GM21528 (cell line): ENCODE results near the gene CSK.
A peak's percentile ranks its signal among the peaks of the same experiment; 100 is the strongest.

ENCODE experiments used
- ATAC-seq: cut with Tn5 transposase; IDR thresholded peaks from one replicate; pipeline ENCODE4 v1.9.1; 2021; ENCODE audit warnings: mild to moderate bottlenecking, moderate library complexity; ENCODE audit not compliant: unreplicated experiment, low FRiP score

Gene CSK

DNA sequence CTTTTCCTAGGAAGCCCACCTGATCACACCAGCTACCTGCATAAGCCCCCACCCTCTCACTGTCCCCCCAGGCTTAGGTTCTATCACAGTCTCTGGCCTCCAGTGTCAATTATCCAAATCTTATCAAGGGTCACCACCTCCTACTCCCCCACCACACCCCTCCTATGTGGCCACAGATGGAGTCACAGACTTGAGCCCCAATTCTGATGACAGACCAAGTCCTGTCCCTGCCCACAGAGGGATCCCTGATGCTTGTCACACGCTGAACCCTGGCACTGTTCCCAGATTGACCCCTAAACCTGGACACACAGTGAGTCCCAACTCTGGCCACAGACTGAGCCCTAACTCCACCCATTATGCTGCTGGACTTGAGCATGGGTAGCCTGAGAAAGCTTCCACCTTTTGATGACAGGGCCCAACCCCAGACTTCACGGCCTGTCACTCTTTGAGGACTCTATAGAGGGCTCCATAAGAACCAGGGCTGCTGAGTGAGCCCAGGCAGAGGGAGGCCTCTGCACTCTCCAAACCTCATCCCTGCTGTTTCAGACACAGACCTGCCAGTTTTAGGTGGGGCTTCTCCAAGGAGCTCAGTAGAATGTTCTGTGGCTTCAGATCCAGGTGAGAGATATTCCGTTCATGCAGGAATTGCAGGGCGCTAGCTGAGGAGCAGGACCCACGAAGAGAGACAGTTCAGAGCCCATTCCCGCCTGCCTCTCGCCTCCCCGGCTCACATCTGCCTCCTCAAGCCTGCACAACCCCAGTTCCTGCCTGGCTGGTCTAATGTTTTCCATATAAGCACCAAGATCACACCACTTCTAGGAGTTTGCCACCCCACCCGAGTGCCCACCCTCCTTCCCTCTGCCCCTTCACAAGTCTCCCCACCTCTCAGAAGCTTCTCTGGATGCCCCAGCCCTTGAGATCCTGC lies 59.2 kb downstream of the CSK start:
- no peak for ATAC-seq

DNA sequence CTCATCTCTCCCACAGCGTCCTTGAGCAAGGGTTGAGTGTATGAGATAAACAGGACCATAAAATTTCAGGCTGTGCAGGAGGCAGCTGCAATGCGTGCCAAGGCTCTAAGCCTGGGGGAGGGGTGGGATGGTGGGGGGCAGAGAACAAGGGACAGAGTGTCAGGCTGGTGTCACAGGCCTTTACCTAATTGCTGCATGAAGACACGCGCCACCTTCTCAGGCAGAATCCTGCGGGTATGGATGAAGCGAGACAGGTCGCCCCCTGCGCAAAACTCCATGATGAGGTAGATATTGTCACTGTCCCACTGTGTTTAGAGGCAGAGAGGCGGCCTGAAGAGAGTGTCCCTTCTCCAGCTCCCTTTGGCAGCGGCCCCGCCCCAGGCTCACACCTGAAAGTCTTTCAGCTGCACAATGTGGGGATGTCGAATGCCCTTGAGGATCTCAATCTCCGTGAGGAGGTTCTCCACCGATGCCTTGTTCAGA lies 60.1 kb downstream of the CSK start:
- no peak for ATAC-seq

DNA sequence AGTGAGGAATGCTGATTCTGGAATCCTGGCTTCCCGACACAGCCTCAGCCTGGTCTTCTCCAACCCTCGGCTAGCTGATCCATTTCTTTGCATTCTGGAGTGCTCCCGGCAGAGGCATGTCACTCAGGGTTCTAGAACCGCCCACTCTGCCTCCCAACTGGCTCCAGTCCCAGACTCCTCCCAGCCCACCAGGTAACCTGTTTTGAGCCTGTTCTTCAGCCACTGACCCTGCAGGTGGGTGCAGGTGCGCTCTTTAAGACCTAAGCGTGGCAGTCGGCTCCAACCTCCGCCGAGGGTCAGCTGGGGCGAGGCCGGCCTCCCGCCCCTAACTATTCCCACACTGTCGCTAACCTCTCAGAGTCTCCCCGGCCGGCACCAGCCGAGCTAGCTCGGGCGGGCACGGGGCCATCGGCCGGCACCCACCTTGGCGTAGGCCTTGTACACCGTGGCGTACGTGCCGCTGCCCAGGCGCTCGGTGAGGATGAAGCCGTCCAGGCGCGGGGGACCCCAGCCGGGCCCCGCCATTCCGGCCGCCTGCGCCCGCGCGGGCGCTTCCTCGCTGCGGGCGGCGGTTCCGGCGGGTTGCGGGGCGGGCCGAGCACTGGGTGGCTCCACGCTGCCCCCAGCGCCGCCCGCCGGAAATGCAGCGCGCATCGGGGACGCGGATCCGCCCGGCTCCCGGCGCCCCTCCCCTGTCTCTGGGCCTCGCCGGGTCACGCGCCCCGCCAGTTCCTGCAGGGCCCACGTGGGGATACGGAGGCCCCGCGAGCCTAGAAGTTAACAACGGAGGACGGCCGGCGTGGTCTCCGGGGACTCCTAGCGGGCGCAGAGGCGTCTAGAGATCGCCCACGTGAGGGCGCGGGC lies 60.9 kb downstream of the CSK start, which contains the start of gene ULK3:
Gene ULK3, minus strand, starts transcription at position 576 of the 864 bp plus-strand sequence. Its CDS starts 51 bp downstream, at position 525.
- peak; percentile 67 for ATAC-seq

DNA sequence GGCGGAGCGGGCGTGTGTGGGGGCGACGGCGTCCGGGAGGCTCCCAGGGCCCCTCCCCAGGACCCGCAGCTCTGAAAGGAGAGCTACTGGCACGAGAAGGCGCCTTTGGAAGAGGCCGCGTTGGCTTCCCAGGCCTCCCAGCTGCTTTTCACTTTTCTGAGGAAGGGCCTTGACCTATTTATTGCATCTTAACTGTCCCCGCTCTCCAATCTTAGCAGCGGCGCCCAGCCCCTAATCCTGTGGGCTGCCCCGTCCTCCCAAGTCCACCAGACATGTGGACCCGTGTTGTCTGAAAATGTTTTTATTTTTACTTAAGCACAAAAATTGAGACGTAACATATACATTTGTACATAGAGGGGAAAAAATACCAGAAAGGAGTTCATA lies 61.6 kb downstream of the CSK start:
- no peak for ATAC-seq

DNA sequence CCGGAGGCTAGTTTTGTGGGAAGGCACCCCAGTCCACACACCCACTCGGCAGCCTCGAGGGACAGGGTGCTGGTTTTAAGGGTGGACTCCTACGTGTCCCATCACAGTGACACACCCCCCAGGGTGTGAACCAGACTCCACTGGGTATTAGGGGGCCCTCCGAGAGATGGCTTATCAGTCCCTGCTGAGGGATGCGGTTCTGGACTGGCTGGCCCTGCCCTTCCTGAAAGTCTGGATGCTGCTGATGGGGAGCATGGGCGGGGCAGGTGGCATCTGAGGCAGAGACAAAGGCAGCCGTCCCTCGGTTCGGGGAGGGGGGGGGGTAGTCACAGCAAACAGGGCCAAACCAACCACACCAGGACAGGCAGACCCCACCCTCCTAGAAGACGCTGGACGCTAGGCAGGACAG lies 62.0 kb downstream of the CSK start:
- ATAC-seq = no peak

DNA sequence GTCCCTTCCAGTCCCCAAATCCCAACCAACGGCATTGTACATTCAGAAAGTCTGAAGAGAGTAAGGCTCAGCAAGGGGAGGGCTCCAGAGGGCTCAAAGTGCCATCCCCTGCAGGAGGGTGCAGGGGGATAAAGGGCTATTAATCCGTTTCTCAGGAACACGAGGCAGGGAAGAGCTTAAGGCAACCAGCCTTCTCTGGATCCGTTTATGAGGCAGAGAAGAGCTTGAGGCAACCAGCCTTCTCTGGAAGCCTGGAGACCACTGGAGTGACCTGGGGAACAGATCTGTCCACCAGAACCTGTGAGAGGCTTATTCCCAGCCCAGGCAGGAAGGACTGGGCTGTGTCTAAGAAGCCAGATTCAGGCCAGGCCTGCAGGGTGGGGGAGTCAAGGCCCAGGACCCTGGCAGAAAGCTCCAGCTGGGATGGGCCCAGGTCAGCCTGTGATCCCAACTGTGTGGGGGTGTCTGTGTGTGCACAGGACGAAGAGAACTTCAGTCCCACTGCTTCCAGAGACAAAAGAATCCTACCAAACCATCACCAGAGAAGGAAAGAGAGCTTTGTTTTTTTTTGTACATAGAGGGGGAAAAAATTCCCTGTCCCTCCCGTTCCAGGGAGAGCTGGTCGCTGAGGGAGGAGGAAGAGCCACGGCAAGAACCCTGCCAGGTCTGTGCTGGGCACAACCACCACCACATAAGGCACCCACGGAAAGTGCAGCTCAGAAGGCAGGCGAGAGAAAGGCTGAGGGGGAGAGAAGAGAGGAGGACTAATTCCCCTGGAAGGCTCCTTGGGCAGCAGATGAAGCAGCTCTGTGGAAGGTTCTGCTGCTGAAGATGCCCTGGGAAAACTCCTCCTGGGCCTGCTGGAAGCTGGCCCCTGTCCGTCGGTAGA lies 62.7 kb downstream of the CSK start:
- ATAC-seq = no peak

DNA sequence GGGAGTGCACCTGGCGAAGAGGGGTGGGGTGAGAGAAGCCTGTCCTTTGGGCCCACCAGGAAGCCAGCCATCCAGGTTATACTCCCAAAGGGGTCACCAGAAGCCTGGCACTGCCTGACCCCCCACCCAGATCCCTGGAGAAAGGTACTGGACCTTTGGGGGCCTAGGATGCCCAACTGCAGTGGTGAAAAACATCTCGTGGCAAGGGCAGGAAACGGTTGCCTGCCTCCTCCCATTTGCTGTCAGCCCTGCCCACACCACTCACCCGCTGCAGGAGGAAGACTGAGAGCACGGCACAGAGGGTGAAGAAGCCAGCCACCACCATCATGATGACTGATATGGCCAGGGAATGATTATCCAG lies 63.3 kb downstream of the CSK start:
- no peak for ATAC-seq

DNA sequence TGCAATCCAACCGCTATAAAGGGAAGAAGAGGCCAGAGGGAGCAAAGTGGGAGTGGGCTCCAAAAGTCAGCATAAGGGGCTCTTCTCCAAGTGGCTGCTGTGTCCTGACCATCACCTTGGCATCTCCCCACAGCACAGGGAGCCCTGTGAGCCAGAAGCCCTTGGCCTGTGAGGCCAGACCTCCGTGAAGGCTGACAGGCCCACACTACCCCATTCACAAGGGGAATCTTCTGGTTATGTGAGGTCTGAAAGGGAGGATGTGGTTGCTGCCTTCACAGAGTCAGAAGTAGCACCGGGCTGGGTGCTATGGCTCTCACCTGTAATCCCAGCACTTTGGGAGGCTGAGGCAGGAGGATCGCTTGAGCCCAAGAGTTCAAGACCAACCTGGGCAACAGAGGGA lies 63.7 kb downstream of the CSK start:
- ATAC-seq = no peak

DNA sequence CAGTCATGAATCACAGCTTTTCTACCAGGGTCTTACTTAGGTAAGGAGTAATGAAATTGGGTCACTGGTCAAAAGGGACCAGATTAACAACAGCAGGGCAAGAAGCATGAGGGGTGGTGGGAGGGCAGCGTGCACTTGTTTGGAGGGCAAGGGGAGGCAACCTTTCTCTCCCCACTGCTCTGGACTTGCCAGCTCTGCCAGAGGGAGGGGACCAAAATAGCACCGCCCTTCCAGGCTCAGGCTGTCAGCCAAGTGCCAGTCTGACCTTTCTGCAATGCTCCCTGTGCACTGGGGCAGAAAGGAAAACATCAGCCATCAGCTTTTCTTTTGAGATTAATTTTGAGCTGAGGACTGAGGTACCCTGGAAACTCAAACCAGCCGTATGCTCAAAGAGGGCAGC lies 65.6 kb downstream of the CSK start:
- ATAC-seq = no peak

DNA sequence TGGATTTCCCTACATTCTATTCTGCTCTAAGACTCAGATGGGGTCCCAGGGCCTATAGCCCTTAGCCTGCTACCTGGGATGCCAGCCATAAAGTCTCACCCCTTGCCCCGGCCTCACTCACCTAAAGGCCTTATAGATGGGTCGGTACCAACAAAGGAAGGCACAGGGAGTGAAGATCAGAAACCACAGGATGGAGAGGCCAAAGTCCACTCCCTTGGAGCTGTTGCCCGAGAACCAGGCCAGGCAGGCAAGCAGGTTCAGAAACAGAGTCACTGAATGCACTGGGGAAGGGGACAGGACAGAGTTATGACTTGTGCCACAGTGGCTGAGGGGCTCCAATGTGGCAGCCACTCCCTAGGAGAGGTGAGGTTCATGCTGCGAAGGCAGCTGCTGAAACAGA lies 68.5 kb downstream of the CSK start:
- no peak for ATAC-seq

DNA sequence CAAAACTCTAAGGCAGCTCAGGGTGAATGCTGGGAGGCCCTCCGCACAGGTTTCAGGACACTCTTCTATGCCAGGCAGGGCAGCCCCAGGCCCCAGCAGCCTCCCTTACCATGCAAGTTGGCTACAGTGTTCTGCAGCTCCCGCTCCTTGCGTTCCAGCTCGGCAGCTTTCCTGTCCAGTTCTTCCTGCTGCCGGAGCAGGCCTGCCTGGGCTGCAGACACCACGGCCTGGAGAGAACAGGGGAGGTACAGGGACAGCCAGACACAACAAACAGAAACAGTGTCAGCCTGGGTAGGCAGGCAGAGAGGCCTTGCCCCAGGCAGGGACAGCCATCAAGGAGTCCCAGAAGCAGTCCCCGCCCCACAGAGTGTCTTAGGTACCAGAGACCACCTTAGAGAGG lies 70.1 kb downstream of the CSK start:
- ATAC-seq = no peak
